CD14-positive monocyte (primary cell): ENCODE data around the gene KSR2. TPM values are rescaled to one million over a fixed set of nuclear protein-coding genes. Genes with fewer than 3 reads are reported as not detected.

Source experiments
- DNase-seq, 3 donors: peaks; one replicate each; pipeline ENCODE4 v3.0.0-alpha.2; 2011 to 2022
- H2AFZ ChIP-seq: 2 replicates; pipeline ENCODE4 v1.6.0; 2012; ENCODE audit warnings: mild to moderate bottlenecking, low read depth, low read length, inconsistent platforms; ENCODE audit not compliant: insufficient read depth, poor library complexity, severe bottlenecking
- H3K27ac ChIP-seq, 2 donors: 1 replicate in 1 of 2; 2 replicates in 1 of 2; pipeline ENCODE4 v1.5.1; 2012 to 2013; ENCODE audit warnings: low read length in 2 of 2, control low read depth in 1 of 2, inconsistent platforms in 1 of 2, low read depth in 1 of 2, mild to moderate bottlenecking in 1 of 2
- H3K27me3 ChIP-seq, 2 donors: one replicate each; pipeline versions ENCODE4 v1.6.0 to v1.6.1; 2011 to 2013; ENCODE audit warnings: low read length in 2 of 2; ENCODE audit not compliant: control insufficient read depth in 2 of 2, insufficient read depth in 2 of 2
- H3K36me3 ChIP-seq, 2 donors: replicated peaks in 1 of 2; 1 replicate in 1 of 2; 2 replicates in 1 of 2; pipeline versions ENCODE4 v1.5.1 to v1.6.1; 2012 to 2013; ENCODE audit warnings: low read length in 2 of 2, control low read depth in 1 of 2, inconsistent platforms in 1 of 2, mild to moderate bottlenecking in 1 of 2; ENCODE audit not compliant: insufficient read depth in 2 of 2, control insufficient read depth in 1 of 2
- H3K4me1 ChIP-seq, 2 donors: 1 replicate in 1 of 2; 2 replicates in 1 of 2; pipeline versions ENCODE4 v1.5.1 to v1.6.1; 2012 to 2013; ENCODE audit warnings: low read length in 2 of 2, control low read depth in 1 of 2, inconsistent platforms in 1 of 2, mild to moderate bottlenecking in 1 of 2, moderate library complexity in 1 of 2; ENCODE audit not compliant: insufficient read depth in 2 of 2, control insufficient read depth in 1 of 2
- H3K4me2 ChIP-seq: replicated peaks from 2 replicates; pipeline ENCODE3; 2012; ENCODE audit warnings: low read length, moderate library complexity, mild to moderate bottlenecking; ENCODE audit not compliant: poor library complexity, severe bottlenecking; ENCODE audit errors: extremely low read depth
- H3K4me3 ChIP-seq, 3 experiments: fragments of 200-600 bp in 1 of 3; sonication (generic) in 1 of 3; replicated peaks in 1 of 3; 1 replicate in 2 of 3; 2 replicates in 1 of 3; pipeline ENCODE4 v1.5.1; 2011 to 2013; ENCODE audit warnings: low read length in 3 of 3, mild to moderate bottlenecking in 3 of 3, control low read depth in 2 of 3, low read depth in 2 of 3, inconsistent platforms in 1 of 3, moderate library complexity in 1 of 3
- H3K79me2 ChIP-seq: 2 replicates; pipeline ENCODE4 v1.6.0; 2012; ENCODE audit warnings: mild to moderate bottlenecking, control low read depth, inconsistent platforms, low read length, moderate library complexity; ENCODE audit not compliant: insufficient read depth
- H3K9ac ChIP-seq: 2 replicates; pipeline ENCODE4 v1.6.0; 2017; ENCODE audit warnings: low read length, mild to moderate bottlenecking; ENCODE audit not compliant: insufficient read depth, poor library complexity, severe bottlenecking
- H3K9me3 ChIP-seq, 2 donors: replicated peaks in 1 of 2; 1 replicate in 1 of 2; 2 replicates in 1 of 2; pipeline versions ENCODE4 v1.5.1 to v1.6.1; 2012 to 2013; ENCODE audit warnings: low read length in 2 of 2, control low read depth in 1 of 2; ENCODE audit not compliant: control insufficient read depth in 1 of 2, insufficient read depth in 1 of 2
- H4K20me1 ChIP-seq: 2 replicates; pipeline ENCODE4 v1.6.0; 2012; ENCODE audit warnings: mild to moderate bottlenecking, low read length, control low read depth, moderate library complexity; ENCODE audit not compliant: insufficient read depth
- H3K27ac Mint-ChIP-seq, 7 donors: one replicate each; pipeline ENCODE4 v1.8.0; 2020; ENCODE audit warnings: mild to moderate bottlenecking in 7 of 7, mixed read lengths in 7 of 7, moderate library complexity in 6 of 7, inconsistent platforms in 2 of 7
- H3K27me3 Mint-ChIP-seq, 3 donors: one replicate each; pipeline ENCODE4 v1.8.0; 2021 to 2022; ENCODE audit warnings: low read depth in 3 of 3, mild to moderate bottlenecking in 3 of 3, mixed read lengths in 3 of 3, moderate library complexity in 3 of 3, inconsistent platforms in 1 of 3
- H3K36me3 Mint-ChIP-seq, 2 donors: one replicate each; pipeline ENCODE4 v1.8.0; 2020; ENCODE audit warnings: mixed read lengths in 2 of 2, inconsistent platforms in 1 of 2, mild to moderate bottlenecking in 1 of 2
- H3K4me1 Mint-ChIP-seq: one replicate; pipeline ENCODE4 v1.8.0; 2020; ENCODE audit warnings: mild to moderate bottlenecking, mixed read lengths
- H3K4me3 Mint-ChIP-seq, 2 donors: one replicate each; pipeline ENCODE4 v1.8.0; 2020; ENCODE audit warnings: mild to moderate bottlenecking in 2 of 2, mixed read lengths in 2 of 2, moderate library complexity in 1 of 2
- H3K9me3 Mint-ChIP-seq, 7 donors: one replicate each; pipeline ENCODE4 v1.8.0; 2020 to 2022; ENCODE audit warnings: mixed read lengths in 7 of 7, mild to moderate bottlenecking in 6 of 7, moderate library complexity in 6 of 7, inconsistent platforms in 2 of 7
- CTCF ChIP-seq: fragments of 200-600 bp; IDR thresholded peaks from one replicate; pipeline ENCODE4 v1.8.0; 2022; ENCODE audit warnings: antibody characterized with exemption, mild to moderate bottlenecking
- WGBS: methylation state at CpG from one replicate; pipeline ENCODE4 v1.1.5; 2013; ENCODE audit warnings: missing lambda C conversion rate; ENCODE audit not compliant: insufficient coverage; 5-methylcytosine and 5-hydroxymethylcytosine counted together
- intact Hi-C, 2 donors: fragments of 100-400 bp; cut with micrococcal nuclease; formaldehyde crosslinking; loops; one replicate each; pipeline versions ENCODE4 v1.15.0 to v1.15.1; 2023
- polyA plus RNA-seq, 3 donors: library from polyadenylated mRNA; depleted of rRNA in 1 of 3; unstranded in 2 of 3; stranded (reverse) in 1 of 3; fragments of 300-500 nt in 2 of 3; fragments of >200 nt in 1 of 3; fragmentation: Illumina TruSeq in 2 of 3; gene quantifications; 1 replicate in 2 of 3; 2 replicates in 1 of 3; pipeline ENCODE4 v1.2.3, GENCODE V29; 2012 to 2021

The KSR2 gene
- polyA plus RNA-seq, 3 donors = not detected

GRCh38 chr12:117842220-117842619, 126.6 kb downstream of the KSR2 start:
- H3K4me3 Mint-ChIP-seq = no peak overlapping the region
- no peak for DNase-seq
- Histone ChIP-seq H3K27ac (no peak overlapping the region), H2AFZ (no peak overlapping the region), H3K4me3 (no peak overlapping the region), H3K4me2 (no peak overlapping the region), H3K4me1 (no peaks in the 10 kb centered on the region), H3K27me3 (peaks cover 0 to 2% of the 10 kb centered on the region in 2 donors), H4K20me1 (no peaks in the 10 kb centered on the region), H3K9me3 (peaks cover 0 to 3% of the 10 kb centered on the region in 2 donors), H3K79me2 (no peaks in the 10 kb centered on the region), H3K9ac (no peak overlapping the region), H3K36me3 (no peaks in the 10 kb centered on the region)
- H3K27me3 Mint-ChIP-seq = peaks cover under 1 to 12% (median 10%) of the 10 kb centered on the region in 3 donors
- no peak overlapping the region for H3K27ac Mint-ChIP-seq
- H3K9me3 Mint-ChIP-seq = peaks cover 0 to 9% (median 5%) of the 10 kb centered on the region in 7 donors
- intact Hi-C loops = no loop called here
- 82% methylated on average over 2 of the region's 2 CpGs for WGBS
- H3K4me1 Mint-ChIP-seq = no peaks in the 10 kb centered on the region
- no peak for TF ChIP-seq CTCF
- H3K36me3 Mint-ChIP-seq = no peaks in the 10 kb centered on the region

DNA sequence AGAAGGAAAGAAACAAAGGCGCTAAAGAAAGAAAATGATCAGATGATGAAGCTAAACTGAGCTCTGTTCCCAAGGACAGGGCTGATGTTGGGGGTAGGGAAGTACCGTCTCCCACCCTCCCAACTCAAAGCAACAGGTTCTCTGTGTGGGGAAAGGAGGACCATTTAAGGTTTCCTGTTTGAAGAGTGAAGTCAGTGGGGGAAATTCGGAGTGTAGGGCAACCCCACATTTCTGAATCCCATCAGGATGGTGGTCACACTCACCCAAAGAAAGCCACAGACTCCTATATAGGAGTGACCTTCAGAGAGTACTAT, 131.1 kb downstream of the KSR2 start:
- Histone ChIP-seq H3K9ac (no peak overlapping the region), H4K20me1 (no peaks in the 10 kb centered on the region), H3K27me3 (no peaks in the 10 kb centered on the region), H3K4me3 (no peak overlapping the region), H3K79me2 (no peaks in the 10 kb centered on the region), H3K27ac (no peak overlapping the region), H3K9me3 (no peaks in the 10 kb centered on the region), H3K4me1 (no peaks in the 10 kb centered on the region), H3K36me3 (no peaks in the 10 kb centered on the region), H2AFZ (no peak overlapping the region), H3K4me2 (no peak overlapping the region)
- TF ChIP-seq CTCF = no peak
- peaks cover 2% of the 10 kb centered on the region for H3K4me1 Mint-ChIP-seq
- peaks cover 0 to 7% (median 0%) of the 10 kb centered on the region in 3 donors for H3K27me3 Mint-ChIP-seq
- intact Hi-C loops = loop anchor here (2.0 to 5.0 kb wide), 3 partner anchors 471 to 625 kb away; no protein-coding TSS in a partner anchor
- H3K4me3 Mint-ChIP-seq = no peak overlapping the region
- no peak overlapping the region for H3K27ac Mint-ChIP-seq
- H3K9me3 Mint-ChIP-seq = peaks cover 0 to 2% (median 0%) of the 10 kb centered on the region in 7 donors
- no CpG with 5 or more reads among the region's 3 CpGs for WGBS
- no peaks in the 10 kb centered on the region for H3K36me3 Mint-ChIP-seq
- DNase-seq = no peak
